ENCODE measurements around the gene SPON2. TPM values are rescaled to one million over a fixed set of nuclear protein-coding genes. Genes with fewer than 3 reads are reported as not detected.

Gene SPON2
- total RNA-seq, 6 donors from 2014 or later: 23.2 to 81.3 (median 50.8) TPM

- no peak for DNase-seq
Observed at GRCh38 chr4:1182313-1182712, 9.9 kb upstream of the SPON2 start.

DNA sequence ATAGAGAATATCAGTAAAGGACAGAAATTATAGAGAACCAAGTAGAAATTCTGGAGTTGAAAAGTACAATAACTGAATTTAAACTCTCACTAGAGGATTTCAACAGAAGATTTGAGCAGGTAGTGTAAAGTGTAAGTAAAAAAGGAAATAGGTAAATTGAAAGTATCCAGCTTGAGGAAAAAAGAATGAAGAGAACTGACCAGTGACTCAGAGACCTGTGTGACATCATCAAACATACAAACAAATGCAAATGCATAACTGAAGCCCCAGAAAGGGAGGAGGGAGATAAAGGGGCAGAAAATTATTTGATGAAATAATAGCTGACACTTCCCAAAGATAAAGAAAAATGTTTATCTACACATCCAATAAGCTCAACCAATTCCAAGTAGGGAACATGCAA is 8.3 kb upstream of the SPON2 start:
- no peak overlapping the region for H3K4me3 ChIP-seq
- peaks cover 0 to 4% (median 0%) of the 10 kb centered on the region in 4 donors for H3K4me1 ChIP-seq
- TF ChIP-seq, protein P1, sequence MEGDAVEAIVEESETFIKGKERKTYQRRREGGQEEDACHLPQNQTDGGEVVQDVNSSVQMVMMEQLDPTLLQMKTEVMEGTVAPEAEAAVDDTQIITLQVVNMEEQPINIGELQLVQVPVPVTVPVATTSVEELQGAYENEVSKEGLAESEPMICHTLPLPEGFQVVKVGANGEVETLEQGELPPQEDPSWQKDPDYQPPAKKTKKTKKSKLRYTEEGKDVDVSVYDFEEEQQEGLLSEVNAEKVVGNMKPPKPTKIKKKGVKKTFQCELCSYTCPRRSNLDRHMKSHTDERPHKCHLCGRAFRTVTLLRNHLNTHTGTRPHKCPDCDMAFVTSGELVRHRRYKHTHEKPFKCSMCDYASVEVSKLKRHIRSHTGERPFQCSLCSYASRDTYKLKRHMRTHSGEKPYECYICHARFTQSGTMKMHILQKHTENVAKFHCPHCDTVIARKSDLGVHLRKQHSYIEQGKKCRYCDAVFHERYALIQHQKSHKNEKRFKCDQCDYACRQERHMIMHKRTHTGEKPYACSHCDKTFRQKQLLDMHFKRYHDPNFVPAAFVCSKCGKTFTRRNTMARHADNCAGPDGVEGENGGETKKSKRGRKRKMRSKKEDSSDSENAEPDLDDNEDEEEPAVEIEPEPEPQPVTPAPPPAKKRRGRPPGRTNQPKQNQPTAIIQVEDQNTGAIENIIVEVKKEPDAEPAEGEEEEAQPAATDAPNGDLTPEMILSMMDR (IDR thresholded peaks at IDR 0.05): no peak
- TF ChIP-seq POLR2A (IDR thresholded peaks at IDR 0.05): no peak
- no peak for TF ChIP-seq POLR2AphosphoS5 (IDR thresholded peaks at IDR 0.05)
- TF ChIP-seq EP300 (IDR thresholded peaks at IDR 0.05): no peak
- no peak overlapping the region for H3K27ac ChIP-seq
- ATAC-seq (ENCODE audit: low FRiP score in 2 of 2): no peak
- no peaks in the 10 kb centered on the region for H3K36me3 ChIP-seq
- peaks cover 0 to 6% (median 0%) of the 10 kb centered on the region in 4 donors for H3K9me3 ChIP-seq
- no peak for DNase-seq
- no peaks in the 10 kb centered on the region for H3K27me3 ChIP-seq

More at GRCh38 chr4:1182313-1182712, 9.9 kb upstream of the SPON2 start:
- H3K27ac ChIP-seq: no peak overlapping the region
- TF ChIP-seq, protein P1 (IDR thresholded peaks at IDR 0.05): no peak
- TF ChIP-seq POLR2A (IDR thresholded peaks at IDR 0.05): no peak
- no peak for TF ChIP-seq EP300 (IDR thresholded peaks at IDR 0.05)
- TF ChIP-seq POLR2AphosphoS5 (IDR thresholded peaks at IDR 0.05): no peak
- peaks cover 0 to 6% (median 0%) of the 10 kb centered on the region in 4 donors for H3K9me3 ChIP-seq
- no peaks in the 10 kb centered on the region for H3K36me3 ChIP-seq
- H3K27me3 ChIP-seq: no peaks in the 10 kb centered on the region
- peaks cover 0 to 9% (median 2%) of the 10 kb centered on the region in 4 donors for H3K4me1 ChIP-seq
- no peak for ATAC-seq (ENCODE audit: low FRiP score in 2 of 2)
- H3K4me3 ChIP-seq: no peak overlapping the region

- no peak overlapping the region for H3K4me3 ChIP-seq
- H3K27me3 ChIP-seq: no peaks in the 10 kb centered on the region
- H3K36me3 ChIP-seq: no peaks in the 10 kb centered on the region
- ATAC-seq (ENCODE audit: low FRiP score in 2 of 2): no peak
- peaks cover 0 to 6% (median 0%) of the 10 kb centered on the region in 4 donors for H3K9me3 ChIP-seq
- TF ChIP-seq EP300 (IDR thresholded peaks at IDR 0.05) (no peak), POLR2A (IDR thresholded peaks at IDR 0.05) (no peak), POLR2AphosphoS5 (IDR thresholded peaks at IDR 0.05) (no peak)
- TF ChIP-seq, protein P1 (IDR thresholded peaks at IDR 0.05): no peak
- DNase-seq: no peak
- peaks cover 0 to 4% (median 0%) of the 10 kb centered on the region in 4 donors for H3K4me1 ChIP-seq
- H3K27ac ChIP-seq: no peak overlapping the region
- WGBS, 2 donors: 90 to 100% methylated on average over 1 of the region's 1 CpG
Observed at GRCh38 chr4:1179976-1180375, 7.6 kb upstream of the SPON2 start.

GRCh38 chr4:1179089-1179441 is 6.7 kb upstream of the SPON2 start:
- no peak for ATAC-seq (ENCODE audit: low FRiP score in 2 of 2)
- 64 to 83% methylated on average over 7 of the region's 7 CpGs for WGBS, 2 donors

More at GRCh38 chr4:1179089-1179441, 6.7 kb upstream of the SPON2 start:
- H3K9me3 ChIP-seq: peaks cover 0 to 6% (median 0%) of the 10 kb centered on the region in 4 donors
- H3K27me3 ChIP-seq: no peaks in the 10 kb centered on the region
- H3K4me3 ChIP-seq: no peak overlapping the region
- no peaks in the 10 kb centered on the region for H3K36me3 ChIP-seq
- no peaks in the 10 kb centered on the region for H3K4me1 ChIP-seq
- no peak for DNase-seq
- H3K27ac ChIP-seq: no peak overlapping the region
- no peak for TF ChIP-seq EP300 (IDR thresholded peaks at IDR 0.05)
- no peak for TF ChIP-seq POLR2AphosphoS5 (IDR thresholded peaks at IDR 0.05)
- no peak for TF ChIP-seq POLR2A (IDR thresholded peaks at IDR 0.05)
- TF ChIP-seq, protein P1 (IDR thresholded peaks at IDR 0.05): no peak
